ENCODE results near the gene JADE3. TPM values are rescaled to one million over a fixed set of nuclear protein-coding genes. Genes with fewer than 3 reads are reported as not detected.
A peak's percentile ranks its signal among the peaks of the same experiment; 100 is the strongest.

The JADE3 gene
- polyA plus RNA-seq, 1 experiment = 5.6 TPM

DNA sequence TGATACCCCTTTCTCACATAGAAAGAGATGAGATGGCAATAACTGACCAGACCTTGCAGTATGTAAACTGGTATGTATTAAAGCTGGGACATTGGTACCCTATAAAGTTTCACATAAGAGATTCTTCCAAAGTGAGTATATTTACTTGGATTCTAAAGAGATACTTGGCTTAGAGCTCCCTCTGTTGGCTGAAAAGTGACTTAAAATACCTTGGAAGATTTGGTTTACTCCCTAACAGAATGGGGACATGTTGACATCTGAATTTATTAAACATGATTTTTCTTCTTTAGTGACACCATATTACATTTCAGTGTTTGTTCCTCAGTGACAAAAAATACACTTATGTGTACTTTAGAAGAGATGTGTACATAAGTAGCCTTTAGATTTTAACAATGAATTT is 118.1 kb downstream of the JADE3 start:
- TF ChIP-seq, protein P1, sequence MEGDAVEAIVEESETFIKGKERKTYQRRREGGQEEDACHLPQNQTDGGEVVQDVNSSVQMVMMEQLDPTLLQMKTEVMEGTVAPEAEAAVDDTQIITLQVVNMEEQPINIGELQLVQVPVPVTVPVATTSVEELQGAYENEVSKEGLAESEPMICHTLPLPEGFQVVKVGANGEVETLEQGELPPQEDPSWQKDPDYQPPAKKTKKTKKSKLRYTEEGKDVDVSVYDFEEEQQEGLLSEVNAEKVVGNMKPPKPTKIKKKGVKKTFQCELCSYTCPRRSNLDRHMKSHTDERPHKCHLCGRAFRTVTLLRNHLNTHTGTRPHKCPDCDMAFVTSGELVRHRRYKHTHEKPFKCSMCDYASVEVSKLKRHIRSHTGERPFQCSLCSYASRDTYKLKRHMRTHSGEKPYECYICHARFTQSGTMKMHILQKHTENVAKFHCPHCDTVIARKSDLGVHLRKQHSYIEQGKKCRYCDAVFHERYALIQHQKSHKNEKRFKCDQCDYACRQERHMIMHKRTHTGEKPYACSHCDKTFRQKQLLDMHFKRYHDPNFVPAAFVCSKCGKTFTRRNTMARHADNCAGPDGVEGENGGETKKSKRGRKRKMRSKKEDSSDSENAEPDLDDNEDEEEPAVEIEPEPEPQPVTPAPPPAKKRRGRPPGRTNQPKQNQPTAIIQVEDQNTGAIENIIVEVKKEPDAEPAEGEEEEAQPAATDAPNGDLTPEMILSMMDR (IDR thresholded peaks at IDR 0.05; ENCODE audit: insufficient read depth, low read depth, low read length) = peak; percentile 44
- POLR2A ChIA-PET = no interaction called here

GRCh38 chrX:47047989-47048388 is 135.8 kb downstream of the JADE3 start:
- TF ChIP-seq, protein P1 (IDR thresholded peaks at IDR 0.05; ENCODE audit: insufficient read depth, low read depth, low read length) = no peak
- no peaks in the 10 kb centered on the region for H3K27me3 ChIP-seq (ENCODE audit: control insufficient read depth, insufficient read depth, low read length)
- POLR2A ChIA-PET = no interaction called here
- CTCF ChIA-PET = interaction anchor here (1.2 kb wide), 1 partner anchor 17 kb away, joined by 3 read pairs; no protein-coding TSS in a partner anchor
- DNase-seq (ENCODE audit: low read depth) = no peak
- no peaks in the 10 kb centered on the region for H3K36me3 ChIP-seq (ENCODE audit: control insufficient read depth, insufficient read depth, low read length)
- H3K4me3 ChIP-seq (ENCODE audit: low read depth, low read length) = no peak overlapping the region

More for the DNA sequence above, 118.1 kb downstream of the JADE3 start:
- no peak for DNase-seq (ENCODE audit: low read depth)
- Histone ChIP-seq H3K36me3 (ENCODE audit: control insufficient read depth, insufficient read depth, low read length) (no peaks in the 10 kb centered on the region), H3K27me3 (ENCODE audit: control insufficient read depth, insufficient read depth, low read length) (no peaks in the 10 kb centered on the region), H3K4me3 (ENCODE audit: low read depth, low read length) (no peak overlapping the region)
- CTCF ChIA-PET = interaction anchor here (0.6 to 3.1 kb wide), 12 partner anchors 10 to 270 kb away, joined by 3 to 15 read pairs (median 4); no protein-coding TSS in a partner anchor

DNA sequence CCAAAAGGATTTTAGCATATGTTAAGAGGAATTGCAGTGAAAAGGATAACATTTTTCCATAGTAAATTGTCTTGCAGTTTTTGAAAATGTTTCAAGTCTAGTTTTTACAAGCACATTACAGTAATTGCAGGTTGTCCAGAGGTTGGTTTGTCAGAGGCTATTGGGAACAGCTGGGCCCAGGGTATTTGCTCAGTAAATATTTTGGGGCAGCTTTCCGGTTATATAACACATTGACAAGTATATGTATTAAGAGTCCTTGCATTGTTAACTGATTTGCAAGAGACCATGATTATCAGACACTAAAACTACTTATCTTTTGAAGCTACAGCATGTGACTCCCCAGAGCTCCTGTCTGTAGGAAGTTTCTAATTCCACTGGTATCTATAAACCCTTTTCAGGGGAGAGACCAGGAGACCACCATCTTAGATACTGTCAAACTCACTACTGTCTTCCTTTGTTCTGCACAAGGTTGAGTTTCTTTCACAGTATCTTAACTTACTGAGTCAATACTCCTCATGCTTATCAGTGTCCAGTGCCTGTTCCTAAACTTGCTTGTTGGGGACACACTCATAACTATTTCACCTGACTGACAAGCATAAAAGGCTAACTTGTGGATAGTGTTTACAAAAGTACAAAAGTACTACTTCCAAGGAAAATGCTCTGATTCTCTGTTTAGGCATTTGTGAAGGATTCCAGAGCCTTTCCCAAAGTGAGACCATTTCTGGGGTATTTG is 147.1 kb downstream of the JADE3 start:
- no peaks in the 10 kb centered on the region; the same call in 1 of the 2 replicates for H3K36me3 ChIP-seq (ENCODE audit: control insufficient read depth, insufficient read depth, low read length)
- no peaks in the 10 kb centered on the region for H3K27me3 ChIP-seq (ENCODE audit: control insufficient read depth, insufficient read depth, low read length)
- DNase-seq (ENCODE audit: low read depth) = no peak
- no peak overlapping the region for H3K4me3 ChIP-seq (ENCODE audit: low read depth, low read length)
- ChIA-PET CTCF (no interaction called here), POLR2A (no interaction called here)
- TF ChIP-seq, protein P1 (IDR thresholded peaks at IDR 0.05; ENCODE audit: insufficient read depth, low read depth, low read length) = no peak

GRCh38 chrX:47060708-47061107 is 148.5 kb downstream of the JADE3 start:
- ChIA-PET CTCF (no interaction called here), POLR2A (no interaction called here)
- no peaks in the 10 kb centered on the region; the same call in 1 of the 2 replicates for H3K36me3 ChIP-seq (ENCODE audit: control insufficient read depth, insufficient read depth, low read length)
- DNase-seq (ENCODE audit: low read depth) = no peak
- no peaks in the 10 kb centered on the region for H3K27me3 ChIP-seq (ENCODE audit: control insufficient read depth, insufficient read depth, low read length)
- H3K4me3 ChIP-seq (ENCODE audit: low read depth, low read length) = no peak overlapping the region
- TF ChIP-seq, protein P1 (IDR thresholded peaks at IDR 0.05; ENCODE audit: insufficient read depth, low read depth, low read length) = no peak

DNA sequence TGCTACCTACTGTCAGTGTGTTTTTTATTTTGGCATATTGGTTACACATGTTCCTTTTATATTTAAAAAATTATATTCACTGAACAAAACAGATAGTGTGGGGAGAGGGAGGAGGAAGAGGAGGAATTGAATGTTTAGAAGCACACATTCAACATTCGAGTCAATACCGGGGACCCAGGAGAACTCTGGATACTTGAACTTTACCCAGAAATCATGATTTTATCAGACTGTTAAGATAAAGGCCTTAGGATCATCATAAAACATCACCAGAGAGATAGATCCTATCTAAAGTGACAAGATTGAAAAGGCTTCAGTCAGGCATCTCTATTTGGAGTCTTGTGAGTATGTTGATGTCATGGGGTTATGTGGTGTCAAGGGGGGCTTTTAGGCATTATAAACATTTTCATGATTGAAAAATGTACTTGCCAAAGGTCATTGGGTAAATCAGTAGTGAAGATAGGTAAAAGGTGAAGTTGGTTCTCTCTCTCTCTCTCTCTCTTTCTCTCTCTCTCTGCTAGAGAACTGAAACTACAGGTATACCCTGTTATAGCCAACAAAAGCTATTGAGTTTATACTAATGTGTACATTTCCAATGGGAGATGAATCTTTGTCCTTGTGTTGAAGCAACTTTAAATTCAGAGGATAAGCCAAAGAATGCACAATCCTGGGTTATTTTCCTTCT is 149.2 kb downstream of the JADE3 start:
- ChIA-PET POLR2A (no interaction called here), CTCF (no interaction called here)
- DNase-seq (ENCODE audit: low read depth) = no peak
- Histone ChIP-seq H3K4me3 (ENCODE audit: low read depth, low read length) (no peak overlapping the region), H3K27me3 (ENCODE audit: control insufficient read depth, insufficient read depth, low read length) (no peaks in the 10 kb centered on the region), H3K36me3 (ENCODE audit: control insufficient read depth, insufficient read depth, low read length) (no peaks in the 10 kb centered on the region; the same call in 1 of the 2 replicates)
- TF ChIP-seq, protein P1 (IDR thresholded peaks at IDR 0.05; ENCODE audit: insufficient read depth, low read depth, low read length) = no peak

Data from BJ (cell line).